Thyroid gland (tissue), 4 donors: ENCODE measurements around the gene PIP4K2A.
"Not testable (repeated sequence)": the region's sequence is repeated elsewhere in the genome, so short reads cannot be mapped to it uniquely, and the experiment has no call there.

Experiments
- CTCF ChIP-seq, 6 experiments: fragments of 200-600 bp in 3 of 6; fragments of 450-650 bp in 3 of 6; sonication (generic) in 3 of 6; IDR thresholded peaks; one replicate each; pipeline ENCODE4 v1.5.1; 2016 to 2019; ENCODE audit warnings: antibody characterized with exemption in 6 of 6, mild to moderate bottlenecking in 2 of 6, inconsistent platforms in 1 of 6, moderate library complexity in 1 of 6
- POLR2A ChIP-seq, 2 donors: fragments of 450-650 bp; IDR thresholded peaks; one replicate each; pipeline ENCODE4 v1.6.1; 2017; ENCODE audit warnings: antibody characterized with exemption in 2 of 2, mild to moderate bottlenecking in 2 of 2, moderate library complexity in 1 of 2

- TF ChIP-seq CTCF, POLR2A (IDR thresholded peaks at IDR 0.05): not testable (repeated sequence)
These were observed 27.3 kb upstream of the PIP4K2A start for GRCh38 chr10:22741631-22742030.
